Gastrocnemius medialis (tissue), 4 donors: ENCODE measurements around the gene RMND5A. TPM values are rescaled to one million over a fixed set of nuclear protein-coding genes. Genes with fewer than 3 reads are reported as not detected.
A peak's percentile ranks its signal among the peaks of the same experiment; 100 is the strongest.

ENCODE experiments used
- ATAC-seq, 2 donors: fragments of 150-250 bp; one replicate each; pipeline ENCODE4 v1.9.1; 2016
- DNase-seq, 2 donors: peaks; one replicate each; pipeline ENCODE4 v3.0.0-alpha.2; 2019
- H3K27ac ChIP-seq, 4 donors: fragments of 200-600 bp; sonication (generic); 1 replicate in 1 of 4; 2 replicates in 3 of 4; pipeline ENCODE4 v1.5.1; 2016 to 2018; ENCODE audit warnings: mild to moderate bottlenecking in 2 of 4, moderate library complexity in 1 of 4
- H3K27me3 ChIP-seq, 3 donors: fragments of 200-600 bp; sonication (generic) in 2 of 3; 1 replicate in 1 of 3; 2 replicates in 2 of 3; pipeline versions ENCODE4 v1.5.1 to v1.6.0; 2016 to 2019; ENCODE audit warnings: mild to moderate bottlenecking in 1 of 3, moderate library complexity in 1 of 3
- H3K36me3 ChIP-seq, 2 donors: fragments of 200-600 bp; sonication (generic) in 1 of 2; one replicate each; pipeline ENCODE4 v1.5.1; 2017 to 2018
- H3K4me1 ChIP-seq, 2 donors: fragments of 200-600 bp; sonication (generic) in 1 of 2; one replicate each; pipeline ENCODE4 v1.5.1; 2016 to 2017; ENCODE audit warnings: mild to moderate bottlenecking in 2 of 2
- H3K4me3 ChIP-seq, 4 donors: fragments of 200-600 bp; sonication (generic) in 3 of 4; 1 replicate in 1 of 4; 2 replicates in 3 of 4; pipeline ENCODE4 v1.5.1; 2016 to 2019; ENCODE audit warnings: mild to moderate bottlenecking in 2 of 4
- H3K9me3 ChIP-seq, 3 donors: fragments of 200-600 bp; sonication (generic) in 2 of 3; 1 replicate in 1 of 3; 2 replicates in 2 of 3; pipeline ENCODE4 v1.5.1; 2016 to 2019
- POLR2A ChIP-seq, 2 donors: fragments of 450-650 bp; IDR thresholded peaks; one replicate each; pipeline ENCODE4 v1.6.1; 2017; ENCODE audit warnings: antibody characterized with exemption in 2 of 2, mild to moderate bottlenecking in 2 of 2, moderate library complexity in 2 of 2
- in situ Hi-C, 4 donors: fragments of 200-750 bp; cut with MboI; loops; one replicate each; pipeline versions ENCODE4 v1.15.0 to v1.8.0; 2017; ENCODE audit warnings: low sequenced_read_pairs in 4 of 4
- intact Hi-C: fragments of 100-400 bp; cut with DNase I; formaldehyde crosslinking; loops from one replicate; pipeline ENCODE4 v1.15.1; 2023; ENCODE audit warnings: low total_unique reads
- total RNA-seq, 4 donors: library from RNA; depleted of rRNA; stranded (reverse); fragments of >200 nt; gene quantifications; one replicate each; pipeline versions ENCODE4 v1.1.0 to v1.2.3, GENCODE V29; 2016
- TF ChIP-seq, protein P1 (sequence below), 5 experiments: fragments of 450-650 bp in 3 of 5; fragments of 200-600 bp in 2 of 5; sonication (generic) in 2 of 5; IDR thresholded peaks in 4 of 5; conservative IDR thresholded peaks in 1 of 5; 1 replicate in 4 of 5; 2 replicates in 1 of 5; pipeline ENCODE4 v1.5.1; 2016 to 2019; ENCODE audit warnings: antibody characterized with exemption in 5 of 5, mild to moderate bottlenecking in 3 of 5, moderate library complexity in 3 of 5

The RMND5A gene
- total RNA-seq, 4 donors from 2014 or later = 88.9 to 113 (median 102) TPM

- Histone ChIP-seq H3K27ac (no peak overlapping the region), H3K4me1 (peaks cover 16% of the 10 kb centered on the region in 2 donors), H3K4me3 (peak overlapping the region; percentile 52 to 76 (median 58)), H3K27me3 (peaks cover 22 to 26% (median 25%) of the 10 kb centered on the region in 3 donors), H3K36me3 (no peaks in the 10 kb centered on the region), H3K9me3 (no peaks in the 10 kb centered on the region)
- DNase-seq = no peak
- intact Hi-C loops = no loop called here
- no peak for ATAC-seq
- in situ Hi-C loops = no loop called here
- TF ChIP-seq, protein P1, sequence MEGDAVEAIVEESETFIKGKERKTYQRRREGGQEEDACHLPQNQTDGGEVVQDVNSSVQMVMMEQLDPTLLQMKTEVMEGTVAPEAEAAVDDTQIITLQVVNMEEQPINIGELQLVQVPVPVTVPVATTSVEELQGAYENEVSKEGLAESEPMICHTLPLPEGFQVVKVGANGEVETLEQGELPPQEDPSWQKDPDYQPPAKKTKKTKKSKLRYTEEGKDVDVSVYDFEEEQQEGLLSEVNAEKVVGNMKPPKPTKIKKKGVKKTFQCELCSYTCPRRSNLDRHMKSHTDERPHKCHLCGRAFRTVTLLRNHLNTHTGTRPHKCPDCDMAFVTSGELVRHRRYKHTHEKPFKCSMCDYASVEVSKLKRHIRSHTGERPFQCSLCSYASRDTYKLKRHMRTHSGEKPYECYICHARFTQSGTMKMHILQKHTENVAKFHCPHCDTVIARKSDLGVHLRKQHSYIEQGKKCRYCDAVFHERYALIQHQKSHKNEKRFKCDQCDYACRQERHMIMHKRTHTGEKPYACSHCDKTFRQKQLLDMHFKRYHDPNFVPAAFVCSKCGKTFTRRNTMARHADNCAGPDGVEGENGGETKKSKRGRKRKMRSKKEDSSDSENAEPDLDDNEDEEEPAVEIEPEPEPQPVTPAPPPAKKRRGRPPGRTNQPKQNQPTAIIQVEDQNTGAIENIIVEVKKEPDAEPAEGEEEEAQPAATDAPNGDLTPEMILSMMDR (IDR thresholded peaks at IDR 0.05 in 4 of 5, conservative IDR thresholded peaks at IDR 0.05 in 1 of 5) = no peak
- TF ChIP-seq POLR2A (IDR thresholded peaks at IDR 0.05) = no peak
These were observed 87.0 kb downstream of the RMND5A start for GRCh38 chr2:86807133-86807467.

- in situ Hi-C loops = no loop called here
- Histone ChIP-seq H3K27ac (no peak overlapping the region), H3K4me1 (peaks cover 16% of the 10 kb centered on the region in 2 donors), H3K9me3 (no peaks in the 10 kb centered on the region), H3K27me3 (peaks cover 22 to 29% (median 26%) of the 10 kb centered on the region in 3 donors), H3K4me3 (peak overlapping the region; percentile 52 to 76 (median 58)), H3K36me3 (no peaks in the 10 kb centered on the region)
- TF ChIP-seq POLR2A (IDR thresholded peaks at IDR 0.05) = no peak
- TF ChIP-seq, protein P1 (IDR thresholded peaks at IDR 0.05 in 4 of 5, conservative IDR thresholded peaks at IDR 0.05 in 1 of 5) = no peak
- ATAC-seq (peak; percentile 43 to 61), DNase-seq (no peak)
- intact Hi-C loops = no loop called here
These were observed 87.6 kb downstream of the RMND5A start for GRCh38 chr2:86807468-86808275.

- H3K9me3 ChIP-seq = no peaks in the 10 kb centered on the region
- no peaks in the 10 kb centered on the region for H3K36me3 ChIP-seq
- peaks cover 22 to 32% (median 26%) of the 10 kb centered on the region in 3 donors for H3K27me3 ChIP-seq
- peak; percentile 76 to 82 for DNase-seq
- peak overlapping the region; percentile 52 to 76 (median 58) for H3K4me3 ChIP-seq
- intact Hi-C loops = no loop called here
- H3K27ac ChIP-seq = no peak overlapping the region
- TF ChIP-seq, protein P1 (IDR thresholded peaks at IDR 0.05 in 4 of 5, conservative IDR thresholded peaks at IDR 0.05 in 1 of 5) = peak; percentile 87 to 94 (median 92)
- TF ChIP-seq POLR2A (IDR thresholded peaks at IDR 0.05) = no peak
- in situ Hi-C loops = no loop called here
- peak; percentile 92 to 95 for ATAC-seq
- peaks cover 16% of the 10 kb centered on the region in 2 donors for H3K4me1 ChIP-seq
These were observed 88.4 kb downstream of the RMND5A start for GRCh38 chr2:86808315-86809161.

DNA sequence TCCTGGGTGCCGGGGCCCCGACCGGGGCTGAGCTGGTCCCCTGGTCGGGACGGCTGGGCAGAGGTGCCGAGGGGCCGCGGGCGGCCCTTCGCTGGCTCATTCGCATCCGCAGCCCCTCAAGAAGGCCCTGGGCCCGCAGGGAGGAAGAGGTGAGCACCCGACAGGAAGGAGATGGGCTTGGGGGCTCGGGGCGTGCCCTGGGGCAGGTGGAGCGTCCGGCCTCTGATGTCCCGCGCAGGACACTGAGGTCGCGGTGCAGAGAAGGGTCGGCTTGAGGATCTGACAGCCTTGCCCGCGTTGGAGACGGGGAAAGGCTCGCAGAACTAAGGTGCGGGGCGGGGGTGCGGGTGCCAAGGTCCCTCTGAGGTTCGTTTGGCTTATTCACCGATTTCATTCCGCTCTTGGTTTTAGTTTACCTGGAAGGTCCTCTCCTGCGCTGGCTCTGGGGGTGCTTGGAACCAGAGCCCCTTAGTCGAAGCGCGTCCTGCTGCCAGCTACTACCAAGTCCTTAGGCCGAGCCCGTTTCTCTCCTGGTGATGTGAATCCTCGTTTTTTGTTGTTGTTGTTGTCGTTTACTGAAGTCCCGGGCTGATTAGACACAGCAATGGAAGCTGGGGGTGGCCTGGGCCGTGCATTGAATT, 89.5 kb downstream of the RMND5A start:
- ATAC-seq (no peak), DNase-seq (no peak)
- no peaks in the 10 kb centered on the region for H3K36me3 ChIP-seq
- no peaks in the 10 kb centered on the region for H3K9me3 ChIP-seq
- in situ Hi-C loops = no loop called here
- H3K27ac ChIP-seq = no peak overlapping the region
- intact Hi-C loops = no loop called here
- no peak overlapping the region for H3K4me3 ChIP-seq
- TF ChIP-seq POLR2A (IDR thresholded peaks at IDR 0.05) = no peak
- TF ChIP-seq, protein P1 (IDR thresholded peaks at IDR 0.05 in 4 of 5, conservative IDR thresholded peaks at IDR 0.05 in 1 of 5) = no peak
- peaks cover 16% of the 10 kb centered on the region in 2 donors for H3K4me1 ChIP-seq
- peaks cover 22 to 32% (median 26%) of the 10 kb centered on the region in 3 donors for H3K27me3 ChIP-seq
